ENCODE measurements around the gene LMNTD2.

LMNTD2 gene

DNA sequence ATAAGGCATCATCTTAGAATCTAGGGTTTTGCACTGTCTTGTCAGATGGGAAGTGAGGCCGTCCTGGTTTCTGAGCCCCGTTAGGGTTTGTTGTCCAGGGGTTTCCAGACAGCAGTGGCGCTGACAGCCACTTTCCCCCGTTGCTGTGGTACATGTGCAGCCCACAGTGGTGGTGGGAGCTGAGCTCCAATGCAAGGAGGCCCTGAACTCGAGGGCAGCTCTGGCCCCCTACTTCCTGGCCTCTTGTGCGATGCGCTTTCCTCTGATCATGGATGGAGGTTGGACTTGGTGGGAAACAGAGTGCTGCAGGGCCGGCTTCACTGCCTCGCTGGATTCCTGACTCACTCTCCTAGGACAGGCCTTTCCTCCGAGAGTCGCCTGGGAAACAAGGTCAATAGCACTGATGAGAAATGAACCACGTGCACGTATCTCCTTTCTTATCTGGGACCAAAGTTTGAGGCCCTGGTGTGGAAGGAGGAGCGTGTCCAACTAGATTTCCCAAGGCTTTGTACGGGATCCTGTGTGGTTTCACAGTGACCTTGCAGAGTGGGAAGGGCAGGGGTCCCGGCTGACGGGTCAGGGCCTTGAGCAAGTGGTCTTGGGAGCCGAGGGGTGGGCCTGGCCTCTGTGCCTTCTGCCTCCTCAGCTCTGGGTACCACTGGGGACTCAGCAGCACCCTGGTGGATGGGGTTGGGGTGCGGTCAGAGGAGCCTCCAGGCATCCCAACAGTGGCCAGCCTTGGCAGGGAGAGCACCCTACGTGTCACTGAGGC lies 19.5 kb upstream of the LMNTD2 start:
- Histone ChIP-seq H3K9me2 (ENCODE audit: low read depth, low read length) (no peaks in the 10 kb centered on the region), H3K4me3 (ENCODE audit: low read depth, low read length, poor library complexity, severe bottlenecking) (no peak overlapping the region), H2AFZ (ENCODE audit: low read length) (no peak overlapping the region), H3K27me3 (ENCODE audit: insufficient read depth, low read length) (no peaks in the 10 kb centered on the region), H3K4me2 (ENCODE audit: low read length) (no peak overlapping the region; the same call in 1 of the 2 replicates), H3K36me3 (ENCODE audit: insufficient read depth, low read length) (peaks cover 30% of the 10 kb centered on the region), H3K79me2 (ENCODE audit: insufficient read depth, low read length) (peaks cover 50% of the 10 kb centered on the region), H3K9ac (ENCODE audit: low read length) (no peak overlapping the region), H3K9me3 (ENCODE audit: low read length) (no peaks in the 10 kb centered on the region), H3F3A (ENCODE audit: insufficient read depth, low read length) (no peaks in the 10 kb centered on the region), H4K20me1 (ENCODE audit: insufficient read depth, low read length) (no peaks in the 10 kb centered on the region), H3K4me1 (ENCODE audit: insufficient read depth, low read length, severe bottlenecking) (peaks cover 36% of the 10 kb centered on the region), H3K27ac (ENCODE audit: low read depth, low read length, poor library complexity, severe bottlenecking) (no peak overlapping the region)
- no peak for TF ChIP-seq CTCF (IDR thresholded peaks at IDR 0.05; ENCODE audit: low read length)

DNA sequence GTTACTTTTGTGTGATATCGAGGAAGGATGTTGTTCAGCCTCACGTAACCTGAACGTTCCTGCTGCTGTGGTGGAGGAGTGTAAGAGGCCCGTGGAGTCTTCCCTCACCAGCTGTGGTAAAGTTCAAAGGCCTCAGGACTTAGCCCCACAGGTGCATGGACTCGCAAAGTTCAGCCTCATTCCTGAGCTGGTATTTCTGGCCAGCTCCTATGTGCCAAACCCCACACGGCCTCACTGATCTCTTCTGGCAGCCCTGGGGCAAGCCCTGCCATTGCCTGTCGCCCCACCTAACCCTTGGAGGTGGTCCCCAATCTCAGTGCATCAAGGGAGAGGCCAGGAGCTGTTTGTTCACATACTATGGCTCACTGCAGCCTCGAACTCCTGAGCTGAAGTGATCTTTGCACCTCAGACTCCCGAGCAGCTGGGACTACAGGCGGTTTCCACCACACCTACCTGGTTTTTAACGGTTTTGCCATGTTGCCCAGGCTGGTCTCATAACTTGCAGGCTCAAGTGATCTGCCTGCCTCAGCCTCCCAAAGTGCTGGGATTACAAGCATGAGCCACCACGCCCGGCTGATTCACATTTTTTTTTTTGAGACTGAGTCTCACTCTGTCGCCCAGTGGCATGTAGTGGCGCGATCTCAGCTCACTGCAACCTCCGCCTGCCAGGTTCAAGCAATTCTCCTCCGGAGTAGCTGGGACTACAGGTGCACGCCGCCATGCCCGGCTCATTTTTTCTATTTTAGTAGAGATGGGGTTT lies 17.9 kb upstream of the LMNTD2 start:
- Histone ChIP-seq H3F3A (ENCODE audit: insufficient read depth, low read length) (no peaks in the 10 kb centered on the region), H3K4me2 (ENCODE audit: low read length) (peak overlapping the region; percentile 93), H3K4me1 (ENCODE audit: insufficient read depth, low read length, severe bottlenecking) (peaks cover 47% of the 10 kb centered on the region), H3K9me3 (ENCODE audit: low read length) (no peaks in the 10 kb centered on the region), H3K4me3 (ENCODE audit: low read depth, low read length, poor library complexity, severe bottlenecking) (peak overlapping the region; percentile 99), H3K79me2 (ENCODE audit: insufficient read depth, low read length) (peaks cover 50% of the 10 kb centered on the region), H4K20me1 (ENCODE audit: insufficient read depth, low read length) (no peaks in the 10 kb centered on the region), H3K27me3 (ENCODE audit: insufficient read depth, low read length) (no peaks in the 10 kb centered on the region), H3K36me3 (ENCODE audit: insufficient read depth, low read length) (peaks cover 19% of the 10 kb centered on the region), H3K9me2 (ENCODE audit: low read depth, low read length) (no peaks in the 10 kb centered on the region), H2AFZ (ENCODE audit: low read length) (no peak overlapping the region), H3K27ac (ENCODE audit: low read depth, low read length, poor library complexity, severe bottlenecking) (peak overlapping the region; percentile 55), H3K9ac (ENCODE audit: low read length) (peak overlapping the region; percentile 99; the same call in 1 of the 2 replicates)
- TF ChIP-seq CTCF (IDR thresholded peaks at IDR 0.05; ENCODE audit: low read length) (no peak), EZH2 (IDR thresholded peaks at IDR 0.05; ENCODE audit: borderline replicate concordance, low read length) (no peak)

DNA sequence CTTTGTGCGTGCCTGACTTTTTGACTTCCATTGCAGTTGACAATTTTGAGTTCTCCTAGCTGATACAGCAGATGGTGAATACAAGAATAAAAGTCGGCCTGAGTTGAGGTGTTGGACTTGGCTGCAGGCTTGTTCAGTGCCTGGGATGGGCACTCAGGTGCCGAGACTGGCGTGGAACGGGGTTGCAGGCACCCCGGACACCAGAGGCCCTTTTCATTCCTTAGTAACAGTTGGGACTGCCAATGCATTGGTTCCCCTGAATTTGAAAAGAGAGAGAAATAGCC lies 17.0 kb upstream of the LMNTD2 start:
- H3K27ac ChIP-seq (ENCODE audit: low read depth, low read length, poor library complexity, severe bottlenecking): no peak overlapping the region
- peaks cover 13% of the 10 kb centered on the region for H3K36me3 ChIP-seq (ENCODE audit: insufficient read depth, low read length)
- no peak overlapping the region for H2AFZ ChIP-seq (ENCODE audit: low read length)
- peaks cover 47% of the 10 kb centered on the region for H3K4me1 ChIP-seq (ENCODE audit: insufficient read depth, low read length, severe bottlenecking)
- H3F3A ChIP-seq (ENCODE audit: insufficient read depth, low read length): no peaks in the 10 kb centered on the region
- H3K9ac ChIP-seq (ENCODE audit: low read length): peak overlapping the region; percentile 99
- peaks cover 50% of the 10 kb centered on the region for H3K79me2 ChIP-seq (ENCODE audit: insufficient read depth, low read length)
- H3K9me3 ChIP-seq (ENCODE audit: low read length): no peaks in the 10 kb centered on the region
- no peaks in the 10 kb centered on the region for H4K20me1 ChIP-seq (ENCODE audit: insufficient read depth, low read length)
- H3K4me2 ChIP-seq (ENCODE audit: low read length): peak overlapping the region; percentile 93
- H3K4me3 ChIP-seq (ENCODE audit: low read depth, low read length, poor library complexity, severe bottlenecking): peak overlapping the region; percentile 99
- no peak for TF ChIP-seq EZH2 (IDR thresholded peaks at IDR 0.05; ENCODE audit: borderline replicate concordance, low read length)
- TF ChIP-seq CTCF (IDR thresholded peaks at IDR 0.05; ENCODE audit: low read length): no peak
- no peaks in the 10 kb centered on the region for H3K9me2 ChIP-seq (ENCODE audit: low read depth, low read length)
- no peaks in the 10 kb centered on the region for H3K27me3 ChIP-seq (ENCODE audit: insufficient read depth, low read length)
